GM20431 (cell line): ENCODE measurements around the gene NOC4L.
"Not testable (repeated sequence)": the region's sequence is repeated elsewhere in the genome, so short reads cannot be mapped to it uniquely, and the experiment has no call there.

Experiments
- in situ Hi-C: fragments of 300-500 bp; cut with MseI, MboI; formaldehyde crosslinking; loops from one replicate; pipeline ENCODE4 v1.15.0; 2020; ENCODE audit warnings: low sequenced_read_pairs; ENCODE audit not compliant: unreplicated experiment

The NOC4L gene

DNA sequence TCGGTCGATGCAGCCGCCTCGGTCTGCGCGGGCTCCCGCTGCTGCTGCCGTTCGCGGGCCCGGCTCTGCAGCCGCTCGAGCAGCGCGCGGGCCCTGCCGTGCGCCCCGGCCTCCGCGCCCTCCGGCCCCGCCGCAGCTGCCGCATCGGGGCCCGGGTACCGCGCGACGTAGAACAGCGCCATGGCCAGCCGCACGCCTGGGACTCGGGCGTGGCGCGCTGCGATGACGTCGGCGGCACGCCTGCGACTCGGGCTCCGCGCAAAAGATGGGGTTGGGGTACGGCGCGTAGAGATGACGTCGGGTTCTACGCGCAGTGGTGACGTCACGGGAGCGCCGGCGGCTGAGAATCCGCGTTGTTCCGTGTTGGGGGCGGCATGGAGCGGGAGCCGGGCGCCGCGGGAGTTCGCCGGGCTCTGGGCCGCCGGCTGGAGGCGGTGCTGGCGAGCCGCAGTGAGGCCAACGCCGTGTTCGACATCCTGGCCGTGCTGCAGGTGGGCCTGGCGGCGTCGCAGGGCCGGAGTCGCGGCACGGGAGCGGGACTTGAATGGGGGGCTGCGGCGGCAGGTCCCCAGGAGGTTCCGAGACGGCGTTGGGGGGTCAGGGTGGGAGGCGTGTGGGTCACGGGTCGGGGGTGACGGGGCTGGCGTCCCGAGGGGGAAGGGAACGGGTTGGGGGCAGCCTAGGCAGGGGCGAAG is at the start of gene NOC4L, which contains the start of gene DDX51:
Gene NOC4L (plus strand): TSS at position 343 of the 695 bp plus-strand sequence. CDS start 32 bp downstream, at position 375.
Gene DDX51 (minus strand): TSS at position 205 of the 695 bp plus-strand sequence. CDS start 23 bp downstream, at position 182.
- in situ Hi-C loops, result no loop called here

DNA sequence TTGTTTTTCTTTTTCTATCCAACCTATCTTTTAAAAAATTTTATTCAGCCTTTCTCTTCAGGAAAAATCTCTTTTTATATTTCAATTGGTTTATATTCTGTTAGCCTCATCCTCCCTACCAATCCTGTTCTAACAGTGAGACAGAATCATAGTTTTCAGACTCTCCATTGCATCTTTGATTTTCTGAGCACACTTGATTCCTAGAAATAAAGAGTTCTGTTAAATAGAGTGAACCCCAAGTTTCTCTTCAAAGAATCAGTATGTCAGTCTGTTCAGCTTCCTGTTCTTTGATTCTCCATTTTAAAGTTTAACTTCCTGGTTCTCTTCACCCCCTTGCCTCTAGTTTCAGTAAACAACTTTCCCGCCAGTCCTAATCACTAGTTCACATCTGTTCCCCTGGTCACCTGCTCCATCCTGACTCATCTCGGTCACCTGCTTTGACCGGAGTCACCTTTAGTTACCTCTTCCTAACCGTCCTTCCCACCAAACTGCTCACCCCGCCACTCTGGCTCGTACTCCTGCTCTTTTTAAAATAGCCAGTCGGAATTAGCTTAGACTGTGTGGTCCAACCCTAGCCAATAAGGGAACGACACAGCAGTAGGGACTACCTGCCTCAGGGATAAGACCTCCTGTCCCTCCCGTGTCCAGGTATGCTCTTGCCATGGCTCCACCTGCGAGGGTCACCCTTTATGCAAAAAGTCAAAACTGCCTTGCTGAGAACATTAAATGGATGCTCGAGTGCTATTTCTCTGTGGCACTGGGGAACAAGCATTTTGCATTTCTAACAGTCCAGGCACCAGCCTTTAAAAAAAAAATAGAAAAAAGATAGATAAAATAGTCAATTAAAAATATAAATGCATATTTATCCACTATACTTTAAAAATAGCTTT is 48.5 kb upstream of the NOC4L start:
- in situ Hi-C loops, result no loop called here

GRCh38 chr12:132099739-132100138 is 44.5 kb upstream of the NOC4L start:
- in situ Hi-C loops, result no loop called here

GRCh38 chr12:132100306-132101065 is 43.8 kb upstream of the NOC4L start:
- in situ Hi-C loops, result no loop called here

- in situ Hi-C loops, result no loop called here
Observed at GRCh38 chr12:132102297-132102696, 42.0 kb upstream of the NOC4L start.

GRCh38 chr12:132103072-132103471 is 41.2 kb upstream of the NOC4L start:
- in situ Hi-C loops, result not testable (repeated sequence)

DNA sequence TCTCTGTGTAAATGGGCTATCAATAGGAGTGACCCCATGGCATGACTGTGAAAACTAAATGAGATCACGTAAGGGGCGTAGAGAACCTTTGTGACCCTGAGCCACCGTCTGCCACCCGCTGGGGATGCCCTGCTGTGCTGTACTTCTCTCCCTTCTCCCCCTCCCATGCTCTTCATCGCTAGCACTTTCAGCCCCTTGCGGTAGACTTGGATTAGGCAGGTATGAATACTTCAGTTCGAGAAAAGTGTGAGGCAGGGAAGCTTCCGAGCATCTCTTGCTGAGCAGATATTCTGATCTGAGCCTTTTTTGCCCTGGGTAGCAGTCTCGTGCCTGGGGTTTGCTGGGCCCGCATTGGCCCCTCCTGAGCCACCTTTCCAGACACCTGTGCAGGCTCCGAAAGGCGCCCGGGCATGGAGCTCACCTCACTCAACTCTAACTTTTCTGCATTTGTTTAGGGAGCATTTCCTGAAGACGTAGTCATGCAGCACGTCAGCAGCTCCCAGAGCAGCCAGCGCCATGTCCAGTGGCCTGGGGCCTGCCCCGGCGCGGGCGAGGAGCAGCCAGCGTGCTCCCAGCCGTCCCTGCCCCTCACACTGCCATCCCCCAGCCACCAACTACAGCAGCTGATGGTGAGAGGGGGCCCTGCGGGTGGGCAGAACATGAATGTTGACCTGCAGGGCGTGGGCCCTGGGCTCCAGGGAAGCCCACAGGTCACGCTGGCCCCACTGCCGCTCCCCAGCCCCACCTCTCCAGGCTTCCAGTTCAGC is 40.5 kb upstream of the NOC4L start:
- in situ Hi-C loops, result no loop called here

GRCh38 chr12:132105467-132105866 is 38.8 kb upstream of the NOC4L start:
- in situ Hi-C loops, result no loop called here

- in situ Hi-C loops, result no loop called here
Observed at GRCh38 chr12:132106921-132107320, 37.3 kb upstream of the NOC4L start.

- in situ Hi-C loops, result no loop called here
Observed at GRCh38 chr12:132108211-132108832, 35.9 kb upstream of the NOC4L start.

- in situ Hi-C loops, result no loop called here
Observed at GRCh38 chr12:132109741-132110140, 34.5 kb upstream of the NOC4L start.

DNA sequence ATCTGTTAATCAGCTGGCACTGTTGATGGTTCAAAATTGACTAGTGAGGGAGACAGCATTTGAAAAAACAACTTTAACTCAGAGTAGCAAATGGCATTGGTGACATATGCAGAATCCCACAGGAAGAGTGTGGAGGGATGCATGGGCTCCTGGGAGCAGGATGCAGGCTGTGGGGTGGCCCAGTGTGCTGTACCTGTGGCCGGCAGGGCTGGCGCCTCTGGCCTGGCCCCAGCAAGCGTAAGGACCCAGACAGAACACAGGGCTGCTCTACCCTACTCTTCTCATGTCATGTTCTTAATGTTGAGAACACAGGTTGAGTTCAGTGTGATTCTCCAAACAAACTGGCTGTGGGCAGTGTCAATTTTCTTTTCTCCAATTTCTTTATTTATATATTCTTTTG is 33.6 kb upstream of the NOC4L start:
- in situ Hi-C loops, result no loop called here

DNA sequence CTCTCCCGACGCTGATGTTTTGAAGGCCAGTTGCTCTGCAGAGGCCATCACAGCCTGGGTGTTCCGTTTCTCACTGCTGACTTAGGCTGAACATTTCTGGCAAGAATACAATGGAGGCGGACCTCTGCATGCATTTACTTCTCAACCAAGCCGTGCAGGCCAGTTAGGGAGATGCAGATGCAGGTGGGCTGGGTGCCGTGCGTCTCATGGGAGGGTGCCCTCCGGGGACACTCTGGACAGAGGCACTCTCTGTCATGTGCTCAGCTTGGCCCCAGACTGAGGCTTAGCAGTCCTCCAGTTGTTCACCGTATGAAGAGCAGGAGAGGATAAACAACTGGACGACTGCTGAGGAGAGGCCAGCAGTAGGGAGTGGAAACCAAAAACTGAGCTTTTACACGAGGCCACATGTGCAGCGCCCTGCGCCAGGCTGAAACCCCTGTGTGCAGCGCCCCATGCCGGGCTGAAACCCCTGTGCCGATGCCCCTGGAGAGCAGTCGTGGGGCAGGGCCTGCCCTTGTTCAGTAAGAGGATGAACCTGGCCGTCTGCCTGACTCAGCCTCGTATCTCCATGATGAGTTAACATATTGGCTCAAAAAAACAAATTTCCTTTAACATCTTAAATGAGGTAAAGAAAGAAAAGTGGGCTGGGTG is 32.5 kb upstream of the NOC4L start:
- in situ Hi-C loops, result no loop called here

DNA sequence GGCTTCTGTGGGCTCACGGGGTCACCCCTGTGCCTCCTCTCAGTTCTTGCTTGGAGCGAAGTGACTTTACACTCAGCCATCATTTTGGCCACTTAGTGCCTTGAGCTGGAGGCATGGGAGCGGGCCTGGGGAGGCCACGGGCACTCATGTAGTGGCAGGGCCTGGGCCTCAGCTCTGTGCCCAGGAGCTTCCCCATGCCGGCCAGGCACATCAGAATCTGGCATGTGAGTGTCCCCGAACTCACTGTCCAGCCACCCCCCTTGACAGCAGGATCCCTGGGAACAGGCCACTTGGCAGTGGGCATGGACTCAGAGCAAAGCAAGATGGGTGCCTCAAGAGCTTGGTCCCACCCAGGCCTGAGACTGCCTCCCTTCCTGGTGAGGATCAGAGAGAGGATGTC is 29.6 kb upstream of the NOC4L start:
- in situ Hi-C loops, result no loop called here

DNA sequence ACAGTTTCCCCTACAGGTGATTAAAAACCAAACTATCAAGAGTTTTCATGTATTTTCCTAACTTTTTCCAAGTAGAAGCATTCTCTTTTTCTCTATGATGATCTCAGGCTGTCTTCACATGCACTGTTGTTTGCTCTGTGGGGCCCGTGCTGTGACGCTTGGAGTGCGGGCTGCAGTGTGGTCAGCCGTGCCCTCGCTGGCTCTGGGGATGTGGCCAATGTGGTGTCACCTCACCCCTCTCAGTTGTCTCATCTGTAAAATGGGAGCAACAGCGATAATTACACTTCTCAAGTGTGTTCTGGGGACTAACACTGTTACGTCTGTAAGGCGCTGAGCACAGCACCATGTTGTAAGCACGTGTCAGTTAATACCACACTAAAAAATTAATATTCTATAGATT is 28.8 kb upstream of the NOC4L start:
- in situ Hi-C loops, result no loop called here

- in situ Hi-C loops, result no loop called here
Observed at GRCh38 chr12:132116709-132117557, 27.3 kb upstream of the NOC4L start.

DNA sequence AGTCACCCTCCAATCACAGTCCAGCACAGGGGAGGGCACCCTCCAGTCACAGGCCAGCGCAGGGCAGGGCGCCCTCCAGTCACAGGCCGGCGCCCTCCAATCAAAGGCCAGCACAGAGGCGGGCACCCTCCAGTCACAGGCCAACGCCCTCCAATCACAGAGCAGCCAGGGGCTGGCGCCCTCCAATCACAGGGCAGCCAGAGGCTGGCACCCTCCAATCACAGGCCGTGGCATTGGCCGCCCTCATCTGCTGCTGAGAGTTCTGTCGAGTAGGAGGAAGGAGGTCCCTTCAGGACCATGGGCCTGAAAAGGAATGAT is 26.7 kb upstream of the NOC4L start:
- in situ Hi-C loops, result no loop called here

DNA sequence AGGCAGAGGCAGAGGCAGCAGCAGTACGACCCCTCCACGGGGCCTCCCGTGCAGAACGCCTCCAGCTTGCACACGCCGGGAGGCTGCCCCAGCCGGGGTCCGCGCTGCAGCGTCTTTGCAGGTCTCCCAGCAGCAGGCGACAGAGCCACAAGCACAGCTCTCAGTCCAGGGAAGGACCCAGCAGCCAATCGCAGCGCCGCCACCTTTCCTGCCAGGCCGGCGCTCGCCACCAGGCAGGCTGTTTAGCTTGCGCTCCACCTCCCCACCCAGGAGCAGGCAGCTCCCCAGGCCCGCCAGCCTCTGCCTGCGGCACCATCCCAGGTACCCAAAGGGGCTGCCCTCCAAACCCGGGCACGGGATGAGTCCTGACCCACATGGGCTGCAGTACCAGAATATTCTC is 25.4 kb upstream of the NOC4L start:
- in situ Hi-C loops, result no loop called here
